ENCODE results near the gene RAX2. TPM values are rescaled to one million over a fixed set of nuclear protein-coding genes. Genes with fewer than 3 reads are reported as not detected.

The RAX2 gene
- total and polyA plus RNA-seq, 9 of the 15 experiments (the other 6 are each of a cell fraction or from before 2014, with no cell fraction given): not detected

GRCh38 chr19:3762501-3763459 is 9.2 kb downstream of the RAX2 start, which contains the start of gene MRPL54 (continued):
- TF ChIP-seq CLOCK (CRISPR knock-in tag; IDR thresholded peaks at IDR 0.05; ENCODE audit: borderline replicate concordance) (no peak), ZNF280B (CRISPR knock-in tag; IDR thresholded peaks at IDR 0.05) (no peak), ZZZ3 (IDR thresholded peaks at IDR 0.05) (no peak), ZNF511 (CRISPR knock-in tag; IDR thresholded peaks at IDR 0.05) (no peak), OTX1 (CRISPR knock-in tag; IDR thresholded peaks at IDR 0.05) (peak; percentile 9; the same call in 1 of the 2 replicates), ZFP30 (CRISPR knock-in tag; IDR thresholded peaks at IDR 0.05; ENCODE audit: borderline replicate concordance) (no peak), POLR2H (tag; IDR thresholded peaks at IDR 0.05; ENCODE audit: low read depth) (peak; percentile 84), EHMT2 (IDR thresholded peaks at IDR 0.05) (no peak), KLF10 (CRISPR knock-in tag; IDR thresholded peaks at IDR 0.05) (no peak), GABPA (tag; conservative IDR thresholded peaks at IDR 0.05; ENCODE audit: low read depth) (peak; percentile 92), EP400 (IDR thresholded peaks at IDR 0.05) (peak; percentile 99), ETV6 (IDR thresholded peaks at IDR 0.05; ENCODE audit: borderline replicate concordance in 1 of 2, low read depth in 2 of 2, low read length in 1 of 2) (no peak), ETV6 (CRISPR knock-in tag; IDR thresholded peaks at IDR 0.05; ENCODE audit: borderline replicate concordance) (no peak), HDGF (IDR thresholded peaks at IDR 0.05) (no peak), TAF9B (IDR thresholded peaks at IDR 0.05; ENCODE audit: partially characterized antibody) (no peak), SIN3A (IDR thresholded peaks at IDR 0.05; ENCODE audit: borderline replicate concordance in 2 of 2, control insufficient read depth in 1 of 2, low read depth in 2 of 2, low read length in 2 of 2) (peak; percentile 65 to 84; a peak in 3 of 4 replicates), NRF1 (conservative IDR thresholded peaks at IDR 0.05 in 1 of 2, IDR thresholded peaks at IDR 0.05 in 1 of 2) (peak; percentile 100), NFATC3 (IDR thresholded peaks at IDR 0.05) (0 out of 2 replicates have a peak, but pooled peaks have one; percentile 34), SNIP1 (IDR thresholded peaks at IDR 0.05; ENCODE audit: low read depth) (no peak), NONO (IDR thresholded peaks at IDR 0.05; ENCODE audit: low read depth in 2 of 2, low read length in 1 of 2) (no peak), XRCC4 (IDR thresholded peaks at IDR 0.05; ENCODE audit: extremely low read depth, insufficient read depth, insufficient read length) (no peak), GATAD2A (IDR thresholded peaks at IDR 0.05) (no peak), HMBOX1 (IDR thresholded peaks at IDR 0.05) (no peak)

All from K562 (cell line).